GM21619 (cell line): ENCODE measurements around the gene ZNF22.

Experiments used
- ATAC-seq: cut with Tn5 transposase; IDR thresholded peaks from one replicate; pipeline ENCODE4 v1.9.1; 2021; ENCODE audit not compliant: unreplicated experiment

The ZNF22 gene

DNA sequence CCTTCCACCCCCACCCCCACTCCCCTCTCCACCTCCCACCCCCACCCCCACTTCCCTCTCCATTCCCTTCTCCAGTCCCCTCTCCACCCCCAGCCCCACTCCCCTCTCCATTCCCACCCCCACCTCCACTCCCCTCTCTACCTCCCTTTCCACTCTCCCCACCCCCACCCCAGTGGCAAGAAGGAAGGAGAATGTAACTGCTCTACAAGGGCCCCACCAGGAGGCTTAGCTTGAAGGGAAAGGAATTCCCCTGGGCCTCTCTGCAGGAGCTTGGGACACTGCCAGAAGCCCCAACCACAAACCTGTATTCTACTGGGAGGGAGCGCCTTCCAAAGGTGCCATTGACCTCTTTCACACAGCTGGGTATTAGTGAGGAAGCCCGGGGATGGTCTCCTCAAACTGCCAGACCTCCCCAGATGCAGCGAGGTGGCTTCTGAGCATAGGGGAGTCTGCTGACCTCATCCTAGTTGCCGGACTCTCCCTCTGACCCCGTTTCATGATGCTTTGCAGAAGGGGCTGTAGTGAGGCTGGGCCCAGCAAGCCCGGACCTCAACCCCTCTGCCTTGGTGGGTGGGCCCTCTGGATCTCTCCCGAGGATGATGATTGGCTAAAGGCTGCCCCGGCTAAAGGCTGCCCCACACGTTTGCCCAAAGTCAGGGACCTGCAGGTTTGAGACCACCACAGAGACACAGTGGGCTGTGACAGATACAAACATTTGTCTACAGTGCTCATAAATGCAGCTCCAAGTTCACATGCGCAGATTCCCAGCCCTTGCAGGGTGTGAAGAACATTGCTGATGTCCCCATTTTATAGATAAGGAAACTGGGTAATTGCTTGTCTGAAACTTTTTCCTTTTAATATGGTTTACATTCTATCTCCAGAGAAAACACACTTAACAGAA is 25.0 kb upstream of the ZNF22 start:
- ATAC-seq, result no peak

DNA sequence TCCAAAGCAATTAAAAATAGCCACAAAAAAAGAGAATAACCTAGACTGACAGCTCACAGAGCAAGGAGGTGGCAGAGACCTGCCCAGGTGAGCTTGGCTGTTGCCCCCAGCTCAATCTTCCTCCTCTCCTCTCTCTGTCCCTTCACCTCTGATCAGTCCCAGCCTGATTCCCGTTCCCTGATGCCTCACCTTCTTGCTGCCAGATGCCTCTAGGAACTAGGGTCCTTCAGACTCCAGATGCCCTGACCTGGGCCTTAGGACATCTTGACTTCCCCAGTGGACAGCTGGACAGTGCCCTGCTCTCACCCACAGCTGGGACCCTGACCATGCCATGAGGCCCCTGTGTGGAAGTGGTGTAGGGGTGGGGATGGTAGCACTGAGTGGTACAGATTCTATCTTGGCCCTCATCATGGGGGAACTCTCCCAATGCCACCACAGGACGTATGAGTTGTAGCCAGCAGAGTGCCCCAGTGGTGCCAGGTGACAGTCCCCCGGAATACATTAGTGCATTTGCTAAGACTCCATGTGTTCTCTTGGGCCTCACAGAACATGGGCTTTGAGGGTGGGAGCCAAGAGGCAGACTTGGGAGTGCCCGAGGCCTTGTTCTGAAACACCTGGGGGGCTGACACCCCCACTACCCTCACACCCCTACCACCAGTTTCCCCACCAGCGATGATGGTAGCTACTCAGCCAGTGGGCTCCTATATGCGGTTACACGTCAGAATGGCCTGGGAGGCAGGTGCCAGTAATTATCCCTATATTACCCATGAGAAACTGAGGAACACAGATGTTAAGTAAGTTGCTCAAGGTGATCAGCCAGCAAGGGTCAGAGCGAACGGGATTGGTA is 24.1 kb upstream of the ZNF22 start:
- ATAC-seq, result no peak

DNA sequence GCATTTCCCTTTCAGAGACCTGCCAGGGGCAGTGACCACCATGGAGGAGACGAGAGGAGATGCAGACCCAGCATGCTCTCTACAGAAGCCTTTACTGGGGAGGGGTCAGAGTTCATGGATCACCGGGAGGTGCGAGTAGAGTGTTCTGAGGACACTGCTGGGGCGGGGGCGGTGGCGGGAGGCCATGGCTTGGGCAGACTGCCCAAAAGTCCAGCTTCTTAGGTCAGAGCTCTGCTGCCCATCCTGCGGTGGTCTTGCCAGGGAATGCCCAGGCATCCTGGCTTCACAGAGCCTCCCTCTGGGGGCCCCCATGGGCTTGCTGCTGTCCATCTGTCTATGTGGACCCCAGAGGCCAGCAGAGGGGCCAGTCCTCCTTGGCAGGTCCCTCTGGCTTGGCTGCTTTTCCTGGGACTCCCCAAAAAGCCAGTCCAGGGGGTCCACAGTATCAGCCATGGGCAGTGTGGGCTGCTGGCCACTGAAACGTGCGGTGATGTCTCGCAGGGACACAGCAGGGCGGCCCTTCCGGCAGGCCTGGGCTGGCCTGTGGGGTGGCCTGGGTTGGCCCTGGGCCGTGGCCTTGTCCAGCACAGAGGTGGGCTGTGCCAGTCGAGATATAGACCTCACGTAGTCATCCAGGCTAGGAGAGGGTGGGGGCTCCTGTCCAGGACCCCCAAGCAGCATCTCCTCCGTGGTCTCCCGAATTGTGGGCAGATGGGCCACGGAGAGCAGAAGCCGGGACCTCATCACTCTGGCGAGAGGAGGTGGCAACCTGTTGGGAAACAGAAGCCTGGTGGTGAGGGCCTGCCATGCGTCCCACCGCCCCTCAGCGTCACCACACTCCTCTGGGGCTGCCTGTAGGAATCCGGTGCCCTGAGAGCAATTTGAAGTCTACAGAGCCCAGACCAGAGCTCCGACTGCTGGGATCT is 23.2 kb upstream of the ZNF22 start:
- no peak for ATAC-seq

DNA sequence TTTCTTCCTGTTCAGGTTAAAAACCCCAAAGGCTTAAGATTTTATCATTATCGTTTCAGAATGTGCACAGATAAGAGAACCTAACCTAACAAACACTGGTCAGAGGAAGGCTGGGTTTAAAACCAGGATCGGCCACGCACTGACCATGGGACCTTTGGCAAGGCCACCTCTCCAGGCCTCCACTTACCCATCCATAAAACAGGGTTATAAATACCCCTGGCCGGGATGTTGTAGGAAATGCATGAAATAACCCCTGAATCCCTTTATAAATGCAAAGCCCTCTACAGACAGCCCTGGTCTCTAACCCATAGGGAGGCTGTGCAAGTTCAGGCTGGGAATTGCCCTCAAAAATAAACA is 22.5 kb upstream of the ZNF22 start:
- ATAC-seq, result no peak

DNA sequence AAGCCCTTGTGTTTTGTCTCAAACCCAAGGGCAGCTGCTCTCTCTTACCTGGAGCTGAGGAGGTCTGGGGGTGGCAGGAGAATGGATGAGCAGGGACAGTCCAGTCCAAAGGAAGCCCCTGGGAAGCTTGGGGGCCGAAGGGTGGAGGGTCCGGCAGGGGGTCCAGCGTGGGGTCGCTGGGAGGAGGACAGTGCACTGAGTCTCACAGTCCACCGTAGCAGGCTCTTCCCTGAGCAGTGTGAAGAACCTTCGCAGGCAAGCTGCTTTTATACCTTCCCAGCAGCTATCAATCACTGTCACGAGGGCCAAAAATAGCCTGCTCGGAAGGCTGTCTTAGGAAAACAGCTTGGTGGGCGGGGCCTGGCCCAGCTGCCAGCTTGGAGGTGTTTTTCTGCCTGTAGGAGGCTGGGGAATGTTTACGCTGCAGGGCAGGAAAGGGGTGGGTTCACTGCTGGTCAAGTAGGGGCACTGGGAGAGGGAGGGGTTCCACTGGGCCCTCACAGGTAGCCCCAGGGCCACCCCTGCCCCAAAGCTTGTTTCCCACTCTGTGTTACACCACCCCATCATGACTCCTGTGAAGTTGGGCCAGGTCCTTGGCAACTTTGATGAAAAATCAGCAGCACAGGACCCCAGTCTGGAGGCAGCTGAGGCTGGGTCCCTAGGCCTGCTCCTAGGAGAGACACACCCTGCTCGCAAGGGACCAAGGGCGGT is 22.0 kb upstream of the ZNF22 start, which contains the start of gene DEPP1:
TSS of gene DEPP1 (minus strand) at position 240 of the 711 bp plus-strand sequence. CDS start 779 bp downstream, outside the sequence.
- no peak for ATAC-seq

DNA sequence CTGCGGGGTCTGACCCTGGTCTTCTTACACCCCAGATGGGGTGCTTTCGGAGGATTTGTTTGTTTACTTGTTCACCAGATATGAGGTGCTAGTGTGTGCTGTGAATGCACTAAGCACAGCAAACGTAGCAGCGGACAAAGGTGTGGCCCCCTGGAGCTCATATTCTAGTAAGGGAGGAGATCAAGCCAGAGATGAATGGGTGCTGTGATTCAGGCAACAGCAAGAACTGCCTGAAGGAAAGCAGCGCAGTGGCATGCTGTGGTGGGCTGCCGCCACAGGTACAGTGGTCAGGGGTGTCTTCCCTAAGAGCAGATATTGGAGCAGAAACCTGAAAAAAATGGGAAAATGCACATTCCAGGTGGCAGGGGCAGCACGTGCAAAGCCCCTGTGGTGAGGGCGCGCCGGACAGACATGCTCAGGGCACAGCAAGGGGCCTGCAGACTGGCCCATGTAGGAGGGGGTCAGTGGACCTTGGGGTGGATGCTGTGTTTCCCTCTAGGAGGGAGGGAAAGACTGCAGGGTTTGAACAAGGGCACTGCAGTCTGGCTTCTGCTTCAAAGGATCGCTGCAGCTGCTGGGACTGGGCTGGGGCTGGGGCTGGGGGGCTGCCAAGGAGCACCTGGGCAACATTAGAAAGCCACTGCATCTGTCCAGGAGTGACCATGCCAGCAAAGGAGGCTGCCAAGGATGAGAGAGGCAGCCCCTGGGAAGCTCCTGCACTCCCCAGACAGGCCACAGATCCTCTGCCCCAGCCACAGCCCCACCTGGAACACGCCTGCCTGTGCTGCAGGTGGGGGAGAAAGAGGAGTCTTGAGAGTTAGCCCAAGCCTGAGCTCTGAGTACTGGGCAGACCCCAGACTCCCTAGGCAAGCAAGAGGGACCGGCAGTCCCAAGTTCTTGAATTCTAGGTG is 21.2 kb upstream of the ZNF22 start:
- ATAC-seq, result no peak

DNA sequence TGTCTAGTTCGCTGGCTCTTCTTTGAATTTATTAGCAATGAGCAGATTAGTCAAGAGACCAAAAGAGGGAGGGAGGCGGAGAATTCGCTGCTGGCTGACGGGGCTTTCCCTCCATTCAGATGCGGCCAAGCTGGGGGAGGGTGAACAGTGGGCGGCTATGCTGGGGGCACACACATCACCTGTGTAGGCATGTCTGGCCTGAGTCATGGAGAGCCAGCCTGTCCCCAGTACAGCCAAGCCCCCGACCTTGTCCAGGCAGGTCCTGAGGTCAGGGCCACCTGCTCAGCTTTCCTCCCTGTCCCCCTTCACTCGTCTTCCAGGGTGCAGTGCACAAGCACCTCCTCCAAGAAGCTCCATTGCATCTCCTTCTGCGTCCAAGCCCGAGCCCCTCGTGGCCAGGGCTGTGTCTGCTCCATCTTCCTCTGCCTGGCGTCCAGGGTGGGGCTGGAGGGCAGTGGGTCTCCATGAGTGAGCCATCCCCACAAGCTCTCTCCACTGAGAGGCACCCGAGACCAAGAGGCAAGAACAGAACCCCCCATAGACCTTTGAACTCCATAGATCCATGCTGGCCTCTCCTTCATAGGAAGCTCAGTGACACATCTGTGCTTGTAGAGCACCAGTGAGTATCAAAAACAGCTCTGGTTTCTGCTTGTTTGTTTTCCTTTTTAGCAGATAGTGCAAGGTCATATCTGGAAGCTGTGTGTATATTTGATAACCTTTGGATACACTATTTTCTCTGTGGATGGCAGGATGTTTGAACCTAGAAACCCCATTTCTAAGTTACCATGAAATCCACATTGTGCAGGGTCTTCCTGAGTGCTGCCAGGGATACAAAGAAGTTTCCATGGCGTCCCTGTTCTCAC is 20.2 kb upstream of the ZNF22 start:
- ATAC-seq, result no peak

DNA sequence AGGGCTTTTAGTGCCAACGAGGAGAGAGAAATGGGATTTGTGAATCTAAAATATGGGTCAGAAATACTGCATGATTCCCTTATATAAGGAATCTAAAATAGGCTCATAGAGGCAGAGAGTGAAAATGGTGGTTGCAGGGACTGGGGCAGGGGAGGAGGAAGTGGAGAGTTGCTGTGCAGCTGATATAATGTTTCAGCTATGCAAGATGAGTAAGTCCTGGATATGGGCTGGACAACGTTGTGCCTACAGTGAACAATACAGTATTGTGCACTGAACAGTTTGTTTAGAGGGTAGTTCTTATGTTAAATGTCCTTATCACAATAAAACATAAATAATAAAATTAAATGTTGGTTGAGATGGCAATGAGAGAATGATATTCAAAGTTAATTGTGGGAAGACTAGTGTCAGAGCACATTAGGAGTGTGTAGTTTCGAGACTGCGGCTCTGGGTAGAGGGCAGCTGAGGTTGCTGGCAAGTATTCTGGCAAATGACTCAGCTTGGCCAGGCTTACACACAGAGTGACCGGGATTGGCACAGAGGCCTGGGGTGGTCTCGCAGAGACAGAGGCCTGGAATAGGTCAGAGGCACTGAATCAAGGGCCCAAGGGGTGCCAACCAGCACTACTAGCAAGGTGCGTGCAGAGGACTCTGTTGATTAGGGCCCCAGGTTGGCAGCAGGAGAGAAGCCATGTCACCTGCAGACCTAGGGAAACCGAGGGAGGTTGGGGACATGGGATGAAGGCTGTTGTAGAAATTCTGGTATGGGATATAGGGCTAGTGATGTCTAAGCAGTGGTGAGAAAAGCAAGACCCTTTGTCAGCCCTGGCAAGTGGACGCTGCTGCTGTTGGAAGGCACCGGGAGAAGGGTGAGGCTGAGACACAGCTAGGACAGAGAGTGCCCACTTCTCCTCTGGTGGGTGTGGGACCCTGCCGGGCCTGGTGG is 19.3 kb upstream of the ZNF22 start:
- no peak for ATAC-seq

DNA sequence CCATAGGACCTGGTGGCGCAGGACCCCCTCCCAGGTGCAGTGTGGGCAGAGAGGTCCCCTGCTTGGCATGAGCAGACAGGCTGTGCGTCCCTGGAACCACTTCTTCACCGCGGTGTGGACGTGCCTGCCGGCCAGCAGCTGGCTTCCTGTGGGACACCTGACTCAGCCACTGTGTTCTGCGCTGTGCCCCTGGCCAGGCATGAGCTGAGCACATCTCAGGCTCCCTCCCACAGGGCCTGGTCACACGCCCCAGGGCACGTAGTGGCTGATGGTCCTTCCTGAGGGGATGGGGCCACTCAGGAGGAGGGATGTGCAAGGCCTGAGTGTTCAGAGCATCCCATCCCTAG is 18.6 kb upstream of the ZNF22 start:
- no peak for ATAC-seq

DNA sequence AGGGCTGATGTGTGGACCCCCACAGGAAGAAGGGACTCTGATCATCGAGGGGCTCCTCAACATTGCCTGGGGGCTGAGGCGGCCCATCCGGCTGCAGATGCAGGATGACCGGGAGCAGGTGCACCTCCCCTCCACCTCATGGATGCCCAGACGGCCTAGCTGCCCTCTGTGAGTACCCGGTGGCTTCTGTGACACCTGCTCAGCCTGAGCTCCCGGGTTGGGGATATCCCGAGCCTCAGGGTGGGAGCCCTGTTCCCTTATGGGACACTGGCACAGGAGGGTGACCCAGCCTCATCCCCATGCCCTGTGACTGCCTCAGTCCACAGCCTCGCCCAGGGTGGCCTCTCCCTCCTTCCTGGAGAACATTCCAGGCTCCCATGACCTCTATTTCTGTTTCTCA is 18.2 kb upstream of the ZNF22 start:
- no peak for ATAC-seq

DNA sequence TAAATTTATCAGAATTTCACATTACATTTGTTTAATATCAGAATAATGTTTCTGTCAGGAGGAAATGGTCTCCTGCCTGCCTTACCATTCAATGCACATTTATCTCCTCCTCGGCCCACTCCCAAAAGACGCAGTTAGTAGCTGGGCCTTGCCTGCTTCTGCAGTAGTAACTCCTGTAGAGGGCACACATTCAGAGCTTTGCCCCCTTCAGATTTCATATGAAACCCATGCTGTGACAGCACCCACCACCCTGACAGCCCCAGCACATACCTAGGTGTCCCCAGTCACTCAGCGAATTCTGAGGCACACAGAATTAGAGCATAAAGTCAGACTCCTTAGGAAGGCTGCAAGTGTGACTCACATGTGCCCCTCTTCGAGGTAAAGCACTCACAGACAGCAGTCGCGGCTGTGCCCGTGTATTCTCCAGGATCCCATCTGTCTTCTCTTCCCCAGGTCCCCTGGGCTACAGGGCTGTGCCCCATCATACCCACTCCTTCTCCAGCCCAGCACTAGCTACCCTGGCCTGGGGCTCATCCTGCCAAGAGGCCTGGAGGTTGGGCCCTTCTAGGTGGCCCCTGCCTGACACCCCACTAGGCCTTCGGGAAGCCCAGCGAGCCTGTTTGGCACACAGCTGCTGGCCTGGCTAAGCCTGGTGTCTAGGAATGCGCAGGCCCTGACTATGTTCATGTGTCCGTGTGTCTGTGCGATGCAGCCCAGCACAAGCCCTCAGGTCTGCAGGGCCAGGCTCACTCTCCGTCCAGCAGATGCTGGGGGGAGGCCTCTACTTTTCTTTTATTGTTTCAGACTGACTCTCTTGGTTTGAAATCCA is 17.4 kb upstream of the ZNF22 start:
- ATAC-seq, result no peak

DNA sequence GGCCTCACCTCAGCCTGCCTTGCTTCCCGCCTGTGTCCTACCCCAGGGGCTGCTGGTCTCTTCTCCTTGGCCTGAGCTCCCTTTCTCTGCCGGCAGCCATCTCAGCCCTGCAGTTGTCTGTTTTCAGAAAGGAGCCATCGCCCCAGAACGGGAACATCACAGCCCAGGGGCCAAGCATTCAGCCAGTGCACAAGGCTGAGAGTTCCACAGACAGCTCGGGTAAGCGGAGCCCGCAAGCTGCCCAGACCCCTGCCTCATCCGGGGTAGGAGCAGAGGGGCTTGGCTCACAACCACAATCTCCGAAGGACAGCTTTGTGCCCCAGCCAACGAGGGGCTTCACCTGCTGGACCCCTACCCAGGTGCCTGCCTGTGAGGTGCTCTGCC is 16.8 kb upstream of the ZNF22 start:
- ATAC-seq, result no peak

DNA sequence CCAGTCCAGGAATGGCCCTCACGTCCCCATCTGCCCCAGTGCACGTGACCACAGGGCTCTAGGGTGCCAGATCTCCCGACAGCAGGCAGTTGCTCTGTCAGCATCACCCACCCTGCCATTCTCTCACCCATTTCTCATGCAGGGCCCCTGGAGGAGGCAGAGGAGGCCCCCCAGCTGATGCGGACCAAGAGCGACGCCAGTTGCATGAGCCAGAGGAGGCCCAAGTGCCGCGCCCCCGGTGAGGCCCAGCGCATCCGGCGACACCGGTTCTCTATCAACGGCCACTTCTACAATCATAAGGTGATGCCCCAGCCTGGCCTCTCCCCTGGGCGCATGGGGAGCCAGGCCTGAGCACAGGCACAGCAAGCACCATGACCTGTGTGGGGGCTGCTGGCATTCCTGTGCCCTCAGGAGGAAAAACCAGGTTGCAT is 16.0 kb upstream of the ZNF22 start:
- no peak for ATAC-seq

DNA sequence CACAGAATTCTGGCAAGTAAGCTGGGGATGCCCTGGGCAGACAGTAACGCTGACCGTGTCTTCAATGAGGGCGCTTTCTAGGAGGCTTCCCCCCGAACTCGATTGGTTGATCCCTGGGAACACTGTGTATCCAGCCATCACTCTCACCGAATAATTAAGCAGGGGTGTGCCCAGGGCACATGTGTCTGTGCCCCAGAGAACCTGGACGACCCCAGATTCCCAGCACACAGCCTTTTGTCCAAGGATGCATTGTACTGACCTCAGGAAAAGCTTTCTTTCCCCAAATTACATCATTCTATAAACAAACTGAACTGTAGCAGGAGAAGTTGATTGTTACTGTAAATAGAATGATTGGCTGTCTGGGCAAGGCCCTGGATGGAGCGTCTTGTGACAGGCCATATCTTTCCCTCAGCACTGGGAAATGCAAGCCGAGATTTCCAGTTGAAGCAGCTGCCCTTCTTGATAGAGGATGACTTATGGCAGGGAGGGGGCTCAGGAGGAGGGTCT is 15.5 kb upstream of the ZNF22 start:
- no peak for ATAC-seq

DNA sequence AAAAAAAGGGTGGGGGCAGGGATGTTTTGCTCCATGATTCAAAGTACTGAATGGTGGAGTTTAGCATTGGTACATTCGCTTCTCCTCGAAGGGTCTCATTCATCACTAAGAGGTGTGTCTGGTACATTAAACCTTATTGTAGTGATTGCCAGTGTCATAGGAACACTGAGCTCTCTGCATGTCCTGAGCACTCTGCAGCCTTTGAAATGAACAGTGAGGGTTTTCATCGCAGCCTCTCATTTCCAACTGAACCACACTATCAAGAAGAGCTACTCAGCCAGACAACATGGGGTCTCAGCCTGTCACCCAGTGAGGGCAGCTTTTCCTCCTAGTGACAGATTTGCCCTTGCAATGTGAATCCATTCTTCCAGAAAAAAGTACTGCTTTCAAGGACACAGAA is 14.5 kb upstream of the ZNF22 start:
- no peak for ATAC-seq

DNA sequence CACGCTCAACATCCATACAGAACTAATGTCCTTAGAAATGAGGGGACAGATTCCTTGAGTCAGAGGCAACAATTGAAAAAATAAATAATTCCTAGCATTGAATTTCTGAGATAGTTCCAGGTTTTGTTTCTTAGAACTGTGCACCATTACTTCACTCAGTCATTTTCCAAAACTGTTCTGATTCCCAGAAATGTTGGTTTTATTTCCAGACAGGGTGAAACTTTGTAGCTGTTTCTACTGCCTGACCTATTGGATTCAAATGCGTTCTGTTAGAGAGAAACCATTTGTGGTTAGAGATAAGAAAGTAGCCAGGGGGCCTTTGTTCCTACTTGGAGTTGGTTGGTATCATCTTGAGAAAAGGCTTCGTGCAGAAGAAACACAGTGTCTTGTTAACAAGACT is 14.1 kb upstream of the ZNF22 start:
- no peak for ATAC-seq
